HK-2 (cell line): ENCODE data around the gene KIF1C.
"Not testable (repeated sequence)": the region's sequence is repeated elsewhere in the genome, so short reads cannot be mapped to it uniquely, and the experiment has no call there.

ENCODE experiments used
- DNase-seq: peaks from one replicate; pipeline ENCODE4 v3.0.0-alpha.2; 2018; ENCODE audit not compliant: unreplicated experiment

The KIF1C gene

GRCh38 chr17:5002121-5002788 lies 4.5 kb downstream of the KIF1C start:
- no peak for DNase-seq

- DNase-seq: no peak
Observed at GRCh38 chr17:5003214-5003867, 5.6 kb downstream of the KIF1C start.

GRCh38 chr17:5011928-5012327 lies 14.2 kb downstream of the KIF1C start:
- DNase-seq: peak; percentile 39

- DNase-seq: no peak
Observed at GRCh38 chr17:5014357-5014756, 16.6 kb downstream of the KIF1C start.

GRCh38 chr17:5019475-5019956 lies 21.8 kb downstream of the KIF1C start:
- peak; percentile 20 for DNase-seq

- no peak for DNase-seq
Observed at GRCh38 chr17:5020502-5021023, 22.8 kb downstream of the KIF1C start.

GRCh38 chr17:5022171-5022711 lies 24.5 kb downstream of the KIF1C start:
- no peak for DNase-seq

GRCh38 chr17:5023588-5024147 lies 25.9 kb downstream of the KIF1C start:
- no peak for DNase-seq

GRCh38 chr17:5024604-5025003 lies 26.9 kb downstream of the KIF1C start:
- DNase-seq: no peak

GRCh38 chr17:5027299-5027698 lies 29.5 kb downstream of the KIF1C start:
- no peak for DNase-seq

- no peak for DNase-seq
Observed at GRCh38 chr17:5027916-5028315, 30.2 kb downstream of the KIF1C start.

GRCh38 chr17:5030168-5030567 lies 32.4 kb downstream of the KIF1C start:
- not testable (repeated sequence) for DNase-seq

GRCh38 chr17:5031365-5032082 lies 33.8 kb downstream of the KIF1C start:
- peak; percentile 83 for DNase-seq

- DNase-seq: no peak
Observed at GRCh38 chr17:5032865-5033264, 35.1 kb downstream of the KIF1C start.

GRCh38 chr17:5033352-5034015 lies 35.7 kb downstream of the KIF1C start:
- no peak for DNase-seq

GRCh38 chr17:5034063-5034462 lies 36.3 kb downstream of the KIF1C start:
- DNase-seq: no peak

GRCh38 chr17:5034651-5035050 lies 36.9 kb downstream of the KIF1C start:
- DNase-seq: no peak

- DNase-seq: no peak
Observed at GRCh38 chr17:5035315-5035714, 37.6 kb downstream of the KIF1C start, which contains the start of gene SLC52A1. Gene SLC52A1 (minus strand): TSS chr17:5035426. CDS start chr17:5034606, 820 bp downstream.

GRCh38 chr17:5042157-5043022 lies 44.6 kb downstream of the KIF1C start:
- DNase-seq: no peak

- no peak for DNase-seq
Observed at GRCh38 chr17:5043524-5043923, 45.8 kb downstream of the KIF1C start.
